ENCODE data around the gene SLC25A33. TPM values are rescaled to one million over a fixed set of nuclear protein-coding genes. Genes with fewer than 3 reads are reported as not detected.

Gene SLC25A33
- total and polyA plus RNA-seq, 2 experiments from 2014 or later, result 13.3 to 18.8 TPM

GRCh38 chr1:9503001-9503675, 36.1 kb upstream of the SLC25A33 start:
- H3K9me2 ChIP-seq (ENCODE audit: insufficient read depth), result no peaks in the 10 kb centered on the region
- H4K20me1 ChIP-seq (replicated peaks; ENCODE audit: insufficient read depth), result no peaks in the 10 kb centered on the region
- 0 out of 2 replicates have a peak overlapping the region, but pooled peaks have one; percentile 38 for H2AFZ ChIP-seq
- no peak overlapping the region for H3K4me3 ChIP-seq
- H3K27ac ChIP-seq (ENCODE audit: low read depth), result no peak overlapping the region
- Mint-ChIP-seq H3K4me1 (no peaks in the 10 kb centered on the region), H3K9me3 (peaks cover 3% of the 10 kb centered on the region; the same call in 2 of the 3 replicates), H3K4me3 (no peak overlapping the region), H3K27me3 (ENCODE audit: insufficient read depth, low read depth, poor library complexity) (peaks cover 5% of the 10 kb centered on the region), H3K36me3 (ENCODE audit: low read depth) (no peaks in the 10 kb centered on the region), H3K27ac (no peak overlapping the region)
- H3K36me3 ChIP-seq (ENCODE audit: insufficient read depth), result no peaks in the 10 kb centered on the region
- no peak overlapping the region for H3K4me2 ChIP-seq
- ATAC-seq (peak; percentile 54; the same call in 2 of the 3 replicates), DNase-seq (ENCODE audit: low spot score) (peak; percentile 31)
- H3K79me2 ChIP-seq (replicated peaks; ENCODE audit: insufficient read depth), result no peaks in the 10 kb centered on the region
- H3K4me1 ChIP-seq (ENCODE audit: insufficient read depth), result no peaks in the 10 kb centered on the region
- no peak for TF ChIP-seq ZNF331 (CRISPR knock-in tag; IDR thresholded peaks at IDR 0.05; ENCODE audit: low read depth)
- H3F3A ChIP-seq (replicated peaks; ENCODE audit: low read depth), result no peaks in the 10 kb centered on the region
- no peaks in the 10 kb centered on the region for H3K27me3 ChIP-seq (ENCODE audit: insufficient read depth)

GRCh38 chr1:9505143-9505542, 34.1 kb upstream of the SLC25A33 start:
- Histone ChIP-seq H3K27ac (ENCODE audit: low read depth) (no peak overlapping the region), H4K20me1 (replicated peaks; ENCODE audit: insufficient read depth) (no peaks in the 10 kb centered on the region), H3K27me3 (ENCODE audit: insufficient read depth) (no peaks in the 10 kb centered on the region), H3K4me3 (no peak overlapping the region), H2AFZ (no peak overlapping the region), H3F3A (replicated peaks; ENCODE audit: low read depth) (no peaks in the 10 kb centered on the region), H3K36me3 (ENCODE audit: insufficient read depth) (no peaks in the 10 kb centered on the region), H3K9me2 (ENCODE audit: insufficient read depth) (no peaks in the 10 kb centered on the region), H3K79me2 (replicated peaks; ENCODE audit: insufficient read depth) (no peaks in the 10 kb centered on the region), H3K4me1 (ENCODE audit: insufficient read depth) (no peaks in the 10 kb centered on the region), H3K4me2 (no peak overlapping the region)
- no peak for DNase-seq (ENCODE audit: low spot score)
- Mint-ChIP-seq H3K4me1 (peaks cover 2% of the 10 kb centered on the region; the same call in 2 of the 3 replicates), H3K36me3 (ENCODE audit: low read depth) (no peaks in the 10 kb centered on the region), H3K9me3 (no peaks in the 10 kb centered on the region), H3K27me3 (ENCODE audit: insufficient read depth, low read depth, poor library complexity) (peaks cover 4% of the 10 kb centered on the region), H3K4me3 (no peak overlapping the region), H3K27ac (no peak overlapping the region)
- ATAC-seq, result no peak
- TF ChIP-seq EZH2phosphoT487 (IDR thresholded peaks at IDR 0.05; ENCODE audit: unreplicated experiment), result no peak
- TF ChIP-seq ETS1 (IDR thresholded peaks at IDR 0.05), result no peak
- TF ChIP-seq STAT1 (IDR thresholded peaks at IDR 0.05; ENCODE audit: unreplicated experiment), result no peak
- TF ChIP-seq ZNF114 (CRISPR knock-in tag; IDR thresholded peaks at IDR 0.05), result no peak
- no peak for TF ChIP-seq CREB1 (CRISPR knock-in tag; IDR thresholded peaks at IDR 0.05; ENCODE audit: low read depth)
- TF ChIP-seq CTCF (conservative IDR thresholded peaks at IDR 0.05; ENCODE audit: low read depth in 2 of 2), result no peak
- no peak for TF ChIP-seq NANOG (IDR thresholded peaks at IDR 0.05; ENCODE audit: borderline replicate concordance)
- no peak for TF ChIP-seq REST (IDR thresholded peaks at IDR 0.05; ENCODE audit: unreplicated experiment)
